Stimulated activated CD4-positive, alpha-beta T cell treated with anti-CD3 and anti-CD28 coated beads, Interleukin-1b, Interleukin-23, amount 100 ng/mL, for 48 hours (primary cell): ENCODE data around the gene TGM3.

Experiments
- DNase-seq: peaks from one replicate; pipeline ENCODE4 v3.0.0-alpha.2; 2020

TGM3 gene

DNA sequence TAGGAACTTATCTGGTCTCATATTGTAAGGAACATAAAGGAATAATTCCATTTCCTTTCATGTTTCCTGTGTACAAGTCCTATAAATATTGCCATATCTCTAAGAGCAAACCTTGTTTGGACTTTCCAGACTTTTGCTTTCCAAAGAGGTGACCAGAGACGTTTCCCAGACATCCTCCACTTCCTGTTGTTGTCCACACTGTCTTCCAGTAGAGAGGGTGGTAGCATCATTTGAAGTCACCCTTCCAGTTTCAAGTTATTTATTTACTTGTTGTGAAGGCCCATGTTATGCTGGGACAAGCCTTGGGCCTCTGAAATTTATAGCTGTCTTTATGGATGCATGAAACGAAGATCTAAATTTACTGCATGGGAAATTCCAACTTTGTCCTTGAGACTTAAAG is 10.6 kb upstream of the TGM3 start:
- DNase-seq, result no peak

DNA sequence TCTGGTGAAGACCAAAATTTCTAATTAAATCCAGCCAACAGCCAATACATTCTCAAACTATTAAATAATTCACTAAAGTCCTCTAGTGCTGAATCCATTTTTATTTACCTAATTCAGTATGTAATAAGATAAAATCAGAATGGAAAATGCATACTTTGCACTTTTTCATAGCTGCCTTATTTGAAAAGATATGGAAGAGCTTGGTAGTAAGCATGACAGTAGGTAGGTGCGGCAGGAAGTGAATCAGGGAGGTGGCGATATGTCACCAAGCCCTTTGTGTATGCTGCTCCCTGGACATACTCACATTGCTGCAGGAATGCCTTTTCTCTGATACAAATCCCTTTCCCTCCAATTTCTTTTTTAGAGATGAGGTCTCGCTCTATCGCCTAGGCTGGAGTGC is 10.2 kb upstream of the TGM3 start:
- DNase-seq, result no peak

DNA sequence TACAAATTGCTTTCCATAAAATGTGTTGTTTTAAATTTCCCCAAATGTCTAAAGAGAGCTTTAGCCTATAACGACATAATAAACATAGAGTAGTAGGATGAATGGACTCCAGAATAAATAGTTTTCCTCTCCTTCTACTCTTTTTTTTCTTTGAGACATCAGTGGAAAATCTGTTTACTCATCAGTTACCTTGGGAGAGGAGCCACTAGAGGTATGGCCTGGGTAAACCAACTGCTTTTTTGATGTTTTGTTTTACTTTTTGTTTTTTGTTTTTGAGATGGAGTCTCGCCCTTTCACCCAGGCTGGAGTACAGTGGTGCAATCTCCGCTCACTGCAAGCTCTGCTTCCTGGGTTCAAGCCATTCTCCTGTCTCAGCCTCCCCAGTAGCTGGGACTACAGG is 8.3 kb upstream of the TGM3 start:
- no peak for DNase-seq

DNA sequence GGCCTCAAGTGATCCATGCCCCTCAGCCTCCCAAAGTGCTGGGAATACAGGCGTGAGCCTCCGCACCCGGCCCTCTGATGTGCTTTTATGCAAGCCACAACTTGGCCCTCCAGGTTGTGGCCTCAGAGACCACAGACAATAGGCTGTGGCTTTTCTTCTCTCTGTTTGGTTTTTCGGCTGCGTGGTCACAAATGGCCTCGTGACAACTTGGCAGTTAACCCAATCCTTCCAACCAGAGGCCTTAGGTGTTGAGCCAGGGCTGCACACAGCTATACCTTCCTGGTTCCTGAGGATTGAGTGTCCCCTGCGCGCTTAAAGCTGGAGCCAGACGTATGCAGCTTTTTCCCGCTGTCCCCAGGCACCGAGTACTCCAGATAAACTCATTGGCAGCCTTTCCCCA is 6.3 kb upstream of the TGM3 start:
- DNase-seq, result no peak

DNA sequence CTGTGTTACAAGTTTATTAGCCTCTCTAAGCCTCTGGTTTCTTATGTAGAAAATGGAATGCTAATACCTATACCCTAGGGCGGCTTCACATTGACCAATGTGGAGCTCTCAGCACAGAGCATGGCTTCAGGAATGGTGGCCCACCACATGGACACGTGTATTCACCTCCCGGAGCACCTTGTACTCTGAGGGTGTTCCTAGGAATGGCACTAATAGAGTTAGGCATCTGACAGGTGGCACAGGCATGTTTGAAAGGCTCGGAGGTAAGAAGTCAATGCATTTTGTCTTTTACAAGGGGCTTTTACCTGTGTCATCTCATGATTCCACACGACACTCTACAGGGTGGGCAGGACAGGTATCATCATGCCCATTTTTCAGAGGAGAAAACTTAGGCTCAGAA is 5.3 kb upstream of the TGM3 start:
- DNase-seq, result no peak

DNA sequence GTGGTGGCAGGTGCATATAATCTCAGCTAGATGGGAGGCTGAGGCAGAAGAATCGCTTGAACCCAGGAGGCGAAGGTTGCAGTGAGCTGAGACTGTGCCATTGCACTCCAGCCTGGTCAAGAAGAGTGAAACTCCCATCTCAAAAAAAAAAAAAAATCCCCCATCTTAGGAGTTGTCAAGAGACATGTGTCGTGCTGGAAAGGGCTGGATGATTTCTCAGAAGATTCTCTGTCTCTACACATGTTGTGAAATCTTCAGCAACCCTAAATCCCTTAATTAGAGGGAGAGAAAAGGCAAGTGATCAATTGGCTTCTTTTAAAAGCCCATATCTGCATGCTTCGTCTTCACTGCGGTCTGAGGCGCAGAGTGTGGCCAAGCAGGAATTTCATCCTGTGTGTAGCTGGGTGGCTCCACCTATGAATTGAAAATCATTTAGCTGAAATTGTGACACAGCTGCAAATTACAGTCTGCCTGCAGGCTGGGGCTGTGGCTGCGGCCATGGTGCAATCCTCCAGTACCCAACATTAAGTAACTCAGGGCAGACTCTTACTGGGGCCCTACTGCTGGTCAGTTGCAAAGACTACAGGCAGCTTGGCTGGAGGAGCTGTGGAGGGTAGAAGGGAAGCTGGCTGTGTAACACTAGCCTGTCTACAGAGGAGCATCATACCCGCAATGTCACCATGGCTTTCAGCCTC is 3.2 kb upstream of the TGM3 start:
- no peak for DNase-seq

DNA sequence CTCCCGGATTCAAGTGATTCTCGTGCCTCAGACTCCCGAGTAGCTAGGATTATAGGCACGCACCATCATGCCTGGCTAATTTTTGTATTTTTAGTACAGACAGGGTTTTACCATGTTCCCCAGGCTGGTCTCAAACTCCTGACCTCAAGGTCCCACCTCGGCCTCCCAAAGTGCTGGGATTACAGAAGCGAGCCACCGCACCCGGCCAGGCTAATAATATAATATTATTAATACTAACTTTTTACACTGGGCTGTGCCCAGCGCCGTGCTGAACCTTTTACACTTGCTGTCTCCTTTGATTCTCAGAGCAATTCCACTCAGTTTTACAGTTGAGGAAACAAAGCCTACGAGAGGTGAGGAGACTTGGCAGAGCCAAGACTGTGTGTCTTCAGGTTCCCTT is 2.3 kb upstream of the TGM3 start:
- DNase-seq, result no peak

DNA sequence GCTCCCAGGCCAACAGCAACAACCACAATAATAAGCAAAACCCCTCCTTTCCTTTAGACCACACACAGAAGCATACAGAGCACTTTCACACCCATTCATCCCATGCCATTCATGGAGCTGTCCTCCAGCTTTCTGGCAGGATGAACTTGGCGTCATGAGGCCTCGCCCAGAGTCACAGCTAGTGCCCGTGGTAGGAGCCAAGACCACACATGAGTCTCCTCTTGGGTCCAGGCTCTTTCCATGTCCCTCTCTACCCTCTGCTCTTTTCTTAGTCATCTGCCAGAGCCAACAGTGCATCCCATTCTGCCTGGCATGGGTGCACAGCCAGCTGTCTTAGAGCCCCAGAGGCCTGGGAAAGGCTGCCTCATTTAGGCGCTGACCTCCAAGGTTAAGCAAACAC is 1.8 kb upstream of the TGM3 start:
- no peak for DNase-seq

DNA sequence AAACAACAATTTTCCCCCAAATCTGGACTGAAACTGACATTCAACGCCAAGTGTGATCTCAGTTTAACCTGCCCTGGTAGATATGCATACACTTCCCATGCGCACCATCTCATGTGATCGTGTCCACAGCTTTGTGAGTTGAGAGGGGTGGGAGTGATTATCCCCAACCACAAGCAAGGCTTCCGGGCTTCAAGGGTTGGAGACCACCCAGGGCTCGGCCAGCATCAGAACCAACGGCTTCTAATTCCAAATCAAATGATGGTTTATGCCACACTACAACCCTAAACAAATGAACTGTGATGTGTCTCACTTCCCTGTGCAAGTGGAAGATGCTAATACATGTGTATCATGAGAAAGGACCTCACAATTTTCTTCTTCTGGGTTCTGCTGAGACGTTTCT is 515 bp upstream of the TGM3 start:
- DNase-seq, result no peak

DNA sequence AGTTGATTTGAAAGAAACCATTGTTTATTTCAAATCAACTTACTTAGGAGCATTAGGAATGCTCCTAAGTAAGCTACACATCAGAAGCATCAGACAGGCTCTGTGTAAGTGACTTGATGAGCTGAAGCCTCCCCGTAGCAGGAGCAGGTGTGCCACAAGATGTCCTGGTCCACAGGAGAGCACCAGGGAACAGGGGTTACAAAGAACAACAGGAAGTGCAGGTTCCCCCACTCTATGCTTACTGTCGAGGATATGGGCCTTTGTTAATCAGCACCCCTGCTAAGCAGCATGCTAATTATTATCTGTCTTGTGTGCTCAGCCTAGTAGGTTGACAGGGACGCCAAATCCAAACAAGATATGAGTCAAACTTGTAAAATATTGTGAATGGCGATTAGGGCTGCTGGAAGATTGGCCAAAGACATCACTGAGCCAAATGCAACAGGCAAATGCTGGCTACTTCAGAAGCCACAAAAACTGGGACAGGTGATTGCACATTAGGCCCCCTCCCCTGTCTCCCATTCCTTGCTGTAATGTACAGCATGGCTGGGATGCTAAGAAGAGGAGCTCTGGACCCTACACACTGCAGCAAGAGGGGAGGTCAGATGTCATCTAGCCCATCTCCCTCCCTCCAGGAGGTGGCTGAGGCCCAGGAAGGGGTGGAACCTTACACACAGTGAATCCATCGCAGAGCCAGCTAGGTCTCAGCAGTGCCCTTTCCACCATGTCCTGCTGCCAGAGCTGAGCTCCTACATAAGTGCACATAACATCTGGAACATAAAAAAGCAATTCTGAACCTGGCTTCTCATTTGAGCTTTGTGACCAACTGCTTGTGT is 939 bp downstream of the TGM3 start:
- DNase-seq, result no peak

DNA sequence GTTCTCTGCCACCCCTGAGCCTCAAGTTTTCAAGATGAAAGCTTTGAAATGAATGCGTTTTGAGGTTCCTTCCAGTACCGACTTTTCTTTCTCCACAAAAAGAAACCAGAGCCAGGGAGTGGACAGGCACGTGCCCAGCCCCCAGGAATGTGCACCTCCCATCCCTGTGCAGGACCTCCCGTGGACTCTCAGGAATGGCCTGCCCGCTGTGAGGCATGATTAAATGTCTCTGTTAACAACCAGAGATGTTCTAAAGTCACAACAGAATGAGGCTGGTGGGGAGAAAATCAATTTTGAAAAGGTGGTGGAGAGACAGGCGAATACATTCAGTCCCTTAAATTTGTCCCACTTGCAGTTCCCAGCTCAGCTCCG is 1.5 kb downstream of the TGM3 start:
- DNase-seq, result no peak

DNA sequence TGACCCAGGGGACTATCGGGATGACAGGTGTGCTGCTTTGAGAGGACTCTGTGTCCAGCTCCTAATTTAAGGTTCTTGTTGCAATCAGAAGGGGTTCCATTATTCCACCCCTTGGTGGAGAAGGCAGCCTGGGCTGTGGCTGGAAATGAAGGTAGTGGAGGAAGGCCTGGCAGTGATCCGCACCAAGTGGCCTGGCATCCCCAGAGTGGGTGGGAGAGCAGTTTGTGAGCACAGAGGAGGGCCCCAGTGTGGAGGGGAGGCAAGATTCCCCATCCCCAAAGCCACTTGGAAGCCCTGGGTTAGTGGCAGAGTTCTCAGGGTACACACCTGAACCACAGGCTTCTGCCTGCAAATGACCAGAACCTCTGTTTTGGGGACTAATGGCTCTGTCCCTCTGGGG is 2.3 kb downstream of the TGM3 start:
- DNase-seq, result no peak

DNA sequence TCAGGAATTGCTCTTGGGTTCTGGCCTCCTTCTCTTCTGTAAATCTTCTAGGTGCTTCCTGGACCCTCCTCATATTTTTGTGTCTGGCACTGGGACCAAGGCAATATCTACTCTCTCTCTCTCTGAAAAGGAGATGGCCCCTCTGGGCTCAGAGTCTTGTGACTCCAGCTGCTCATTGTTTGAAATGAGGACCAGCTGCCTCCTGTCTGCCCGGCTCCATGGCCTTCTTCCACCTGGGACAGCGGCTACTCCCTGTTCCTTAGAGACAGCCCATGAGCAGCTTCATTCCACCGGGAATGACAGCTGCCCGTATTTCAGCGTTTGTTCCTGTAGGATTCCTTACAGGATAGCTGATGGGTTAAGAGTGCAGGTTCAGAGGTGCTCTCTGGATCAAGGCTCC is 2.9 kb downstream of the TGM3 start:
- DNase-seq, result no peak

DNA sequence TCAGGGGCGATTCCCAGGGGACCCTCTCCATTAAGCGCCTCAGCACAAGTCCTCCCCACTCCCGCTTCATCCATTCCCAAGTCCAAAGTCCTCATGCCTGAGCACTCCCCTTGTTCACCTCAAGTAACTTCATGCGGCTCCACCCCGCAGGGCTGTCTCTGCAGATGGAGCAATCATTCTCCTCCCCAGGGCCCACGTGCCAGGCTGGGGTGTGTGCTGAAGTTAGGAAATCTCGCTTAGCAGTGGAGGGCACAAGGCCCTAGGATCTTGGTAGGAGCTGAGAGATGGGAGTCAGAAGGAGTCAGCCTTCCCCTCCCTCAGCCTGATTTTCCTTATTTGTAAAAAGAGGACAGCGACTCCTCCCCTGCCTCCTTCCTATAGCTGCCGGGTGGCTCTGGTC is 3.5 kb downstream of the TGM3 start:
- no peak for DNase-seq

DNA sequence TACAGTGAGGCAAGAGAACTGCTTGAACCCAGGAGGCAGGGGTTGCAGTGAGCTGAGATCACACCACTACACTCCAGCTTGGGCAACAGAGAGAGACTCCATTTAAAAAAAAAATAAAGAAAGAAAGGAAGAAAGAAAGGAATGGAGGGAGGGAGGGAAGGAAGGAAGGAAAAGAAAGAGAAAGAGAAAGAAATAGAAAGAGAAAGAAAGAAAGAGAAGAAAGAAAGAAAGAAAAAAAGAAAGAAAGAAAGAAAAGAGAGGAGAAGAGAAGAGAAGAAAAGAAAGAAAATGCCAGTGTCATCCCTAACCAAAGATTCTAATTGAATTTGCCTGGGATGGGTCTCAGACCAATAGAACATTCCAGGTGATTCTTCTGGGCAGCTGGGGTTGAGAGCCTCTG is 4.2 kb downstream of the TGM3 start:
- DNase-seq, result no peak

DNA sequence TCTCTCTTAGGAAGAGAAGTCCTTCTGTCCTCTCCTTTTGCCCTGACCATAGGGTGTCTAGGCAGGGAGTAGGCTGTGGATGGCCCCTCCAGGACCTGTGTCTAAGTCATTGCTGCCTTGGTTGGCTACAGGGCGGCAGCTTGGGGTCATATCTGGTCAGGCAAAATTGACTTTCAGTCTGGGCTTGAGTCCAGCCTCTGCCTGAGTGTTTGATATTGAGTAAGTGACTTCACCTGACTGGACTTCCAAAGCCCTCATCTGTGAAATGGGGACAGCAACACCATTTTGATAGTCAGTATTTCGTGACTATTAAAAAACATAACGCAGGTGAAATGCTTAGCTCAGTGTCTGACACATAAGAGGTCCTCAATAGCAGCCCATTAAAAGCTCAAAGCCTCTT is 4.6 kb downstream of the TGM3 start:
- DNase-seq, result no peak

DNA sequence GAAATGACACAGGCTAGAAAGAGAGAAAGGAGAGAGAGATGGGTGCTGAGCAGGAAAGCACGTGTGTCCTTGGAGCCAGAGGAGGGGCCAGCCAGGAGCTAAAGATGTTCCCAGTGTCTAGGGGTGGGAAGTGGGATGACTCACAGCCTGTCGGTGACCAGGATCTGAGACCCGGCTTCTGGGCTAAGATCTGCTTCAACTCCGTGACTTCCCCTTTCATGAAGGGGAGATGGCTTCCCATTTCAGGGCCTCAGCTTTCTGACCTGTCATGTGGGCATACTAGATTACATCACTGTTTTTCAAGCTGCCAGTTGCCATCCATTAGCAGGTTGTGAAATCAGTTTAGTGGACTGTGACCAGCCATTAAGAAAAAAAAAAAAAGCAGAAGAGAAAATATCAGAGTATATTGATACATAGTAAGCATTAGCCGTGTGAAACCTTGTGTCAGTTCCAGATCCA is 5.4 kb downstream of the TGM3 start:
- DNase-seq, result no peak

DNA sequence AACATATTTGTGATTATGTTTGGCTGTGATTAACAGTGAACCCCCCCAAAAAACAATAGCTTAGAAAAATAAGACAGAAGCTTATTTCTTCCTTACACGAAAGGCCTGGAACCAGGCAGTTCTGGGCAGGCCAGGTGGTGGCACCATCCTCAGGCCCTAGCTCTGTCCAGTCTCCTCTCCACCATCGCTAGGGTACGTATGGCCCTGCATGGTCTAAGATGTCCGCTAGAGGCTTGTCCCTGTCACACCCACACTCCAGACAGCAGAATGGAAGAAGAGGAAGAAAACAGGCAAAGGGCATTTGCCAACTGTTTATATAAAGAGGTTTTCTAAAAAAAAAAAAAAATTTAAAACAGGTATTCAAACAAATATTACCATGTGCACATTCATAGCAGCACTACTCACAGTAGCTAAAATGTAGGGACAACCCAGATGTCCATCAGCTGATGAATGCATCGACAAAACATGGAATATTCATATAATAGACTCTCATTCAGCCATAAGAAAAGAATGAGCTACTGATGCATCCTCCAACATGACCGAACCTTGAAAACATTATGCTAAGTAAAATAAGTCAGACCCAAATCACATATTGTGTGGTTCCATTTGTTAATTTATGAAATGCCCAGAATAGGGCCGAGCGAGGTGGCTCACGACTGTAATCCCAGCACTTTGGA is 6.7 kb downstream of the TGM3 start:
- no peak for DNase-seq

DNA sequence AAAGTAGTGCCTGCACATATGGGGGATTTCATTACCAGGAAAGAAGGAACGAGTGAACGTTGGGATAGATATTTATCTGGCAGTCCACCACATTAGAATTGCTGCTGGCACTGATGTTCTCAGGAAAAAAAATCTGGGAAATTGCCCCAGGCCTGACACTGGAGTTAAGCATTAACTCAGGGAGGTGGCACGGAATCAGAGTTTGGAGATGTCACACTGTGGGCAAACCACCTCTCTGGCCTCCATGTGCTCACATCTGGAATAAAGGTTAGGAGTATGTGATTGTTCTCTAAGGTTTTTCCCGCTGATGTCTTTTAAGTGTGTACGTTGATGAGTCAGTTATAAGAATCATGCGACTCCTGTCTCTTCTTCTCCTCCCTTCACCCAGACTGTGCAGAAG is 7.9 kb downstream of the TGM3 start:
- DNase-seq, result no peak

DNA sequence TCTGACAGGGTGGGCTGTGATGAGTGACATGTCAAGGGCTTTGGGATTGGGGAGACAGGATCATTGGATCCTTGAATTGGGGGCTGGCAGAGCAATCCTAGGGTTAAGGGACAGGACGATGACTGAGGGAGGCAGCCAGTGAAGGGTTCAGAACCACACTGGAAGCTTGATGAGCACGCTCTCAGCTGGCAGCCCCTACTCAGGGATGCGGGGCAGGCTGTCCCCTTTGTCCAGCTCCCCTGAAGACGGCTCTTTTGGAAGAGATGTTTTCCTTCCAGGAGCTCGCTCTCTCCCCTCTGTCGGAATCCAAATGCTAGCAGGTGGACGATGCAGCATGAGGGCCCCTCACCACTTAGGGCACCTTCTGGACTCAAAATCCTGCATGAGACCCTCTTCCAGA is 8.4 kb downstream of the TGM3 start:
- DNase-seq, result no peak

DNA sequence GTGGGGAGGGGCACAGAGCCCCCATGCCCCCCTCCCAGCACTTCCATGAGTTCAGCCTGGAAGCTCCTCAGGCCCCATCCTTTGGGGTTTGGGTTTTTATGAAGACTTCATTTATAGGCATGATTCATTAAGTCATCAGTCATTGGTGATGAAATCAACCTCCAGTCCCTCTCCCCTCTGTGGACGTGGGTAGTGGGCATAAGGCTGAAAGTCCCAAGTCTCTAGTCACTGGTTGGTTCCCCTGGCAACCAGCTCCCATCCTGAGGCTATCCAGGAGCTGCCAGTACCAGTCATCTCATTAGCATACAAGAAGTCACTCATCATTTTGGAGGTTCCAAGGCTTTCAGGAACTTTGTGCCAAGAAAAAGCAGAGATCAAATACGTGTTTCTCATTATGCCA is 9.2 kb downstream of the TGM3 start:
- DNase-seq, result no peak

DNA sequence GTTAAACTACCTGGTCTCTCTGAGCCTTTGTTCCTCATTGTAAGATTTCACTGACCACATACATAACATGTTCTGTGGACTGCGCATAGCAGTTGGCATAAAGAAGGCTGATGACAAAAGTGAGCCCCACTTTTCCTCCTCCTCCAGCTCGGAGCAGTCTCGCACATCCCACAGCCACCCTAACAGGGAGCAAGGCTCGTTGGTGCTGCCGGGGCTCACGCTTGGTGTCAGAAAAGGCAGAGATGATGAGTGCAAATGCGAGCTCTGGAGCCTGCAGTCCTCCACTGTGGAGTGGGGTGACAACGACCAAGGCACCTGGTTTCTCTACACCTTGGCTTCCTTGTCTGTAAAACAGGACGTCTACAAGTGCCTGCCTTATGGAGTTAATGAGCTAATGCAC is 9.7 kb downstream of the TGM3 start:
- DNase-seq, result no peak

DNA sequence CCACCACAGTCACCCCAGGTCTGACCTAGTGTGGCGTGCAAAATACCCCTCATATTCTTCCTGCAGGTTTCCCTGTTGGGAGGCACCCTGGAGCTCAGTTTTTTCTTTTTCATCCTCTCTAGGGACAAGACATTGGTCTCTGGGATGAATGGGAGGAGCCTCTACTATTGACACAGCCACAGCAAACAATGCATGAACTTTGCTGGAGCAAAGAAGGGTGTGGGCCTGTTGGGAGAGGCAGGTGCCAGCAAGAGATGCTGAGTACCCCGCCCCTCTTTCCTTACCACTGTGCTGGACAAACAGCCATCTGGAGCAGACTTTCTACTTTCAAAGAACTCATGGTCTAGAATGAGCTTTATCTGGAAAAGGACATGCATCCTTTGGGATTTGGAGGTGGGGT is 10.1 kb downstream of the TGM3 start:
- no peak for DNase-seq

DNA sequence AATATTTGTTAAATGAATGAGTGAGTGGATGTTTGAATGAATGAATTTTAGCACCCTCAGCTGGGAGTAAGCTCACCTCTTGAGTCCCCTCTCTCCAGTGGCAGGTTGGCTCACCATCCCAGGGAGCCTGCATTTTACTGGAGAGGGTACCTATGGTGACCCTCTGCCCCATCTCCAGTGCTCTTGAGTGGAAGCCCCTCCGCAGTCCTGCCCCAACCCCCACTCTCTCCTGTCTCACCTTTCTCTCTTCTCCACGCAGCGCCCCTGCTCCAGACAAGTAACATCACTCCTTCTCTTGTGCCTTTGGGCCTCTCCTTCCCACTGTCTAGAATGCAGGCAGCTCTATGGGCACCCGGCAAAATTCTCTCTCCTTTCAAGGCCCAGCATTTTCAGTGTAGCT is 11.3 kb downstream of the TGM3 start:
- no peak for DNase-seq
